GM12878 (cell line): ENCODE measurements around the gene GFAP.
A peak's percentile ranks its signal among the peaks of the same experiment; 100 is the strongest.

ENCODE experiments used
- EZH2 ChIP-seq: IDR thresholded peaks from 2 replicates; pipeline ENCODE4 v1.6.1; 2012; ENCODE audit warnings: low read depth, mild to moderate bottlenecking, control low read depth, inconsistent platforms, low read length, borderline replicate concordance; ENCODE audit not compliant: control insufficient read depth
- NR2C2 ChIP-seq: IDR thresholded peaks from 2 replicates; pipeline ENCODE4 v1.6.1; 2011; ENCODE audit warnings: borderline replicate concordance, low read depth; ENCODE audit not compliant: control insufficient read depth, insufficient read length
- POLR2A ChIP-seq: IDR thresholded peaks from 2 replicates; pipeline ENCODE4 v1.6.1; 2011; ENCODE audit warnings: low read depth, mild to moderate bottlenecking, low read length
- RAD51 ChIP-seq: fragments of 450-650 bp; IDR thresholded peaks from 2 replicates; pipeline ENCODE4 v1.6.1; 2016; ENCODE audit warnings: moderate library complexity, mild to moderate bottlenecking, inconsistent platforms
- SMC3 ChIP-seq: IDR thresholded peaks from 2 replicates; pipeline ENCODE4 v1.6.1; 2011; ENCODE audit warnings: low read length, improper control_type of control experiment, borderline replicate concordance
- TAF1 ChIP-seq: IDR thresholded peaks from 2 replicates; pipeline ENCODE4 v1.6.1; 2011; ENCODE audit warnings: mild to moderate bottlenecking, low read depth, low read length, borderline replicate concordance
- ZNF217 ChIP-seq: fragments of 450-650 bp; IDR thresholded peaks from 2 replicates; pipeline ENCODE4 v1.6.1; 2017; ENCODE audit warnings: antibody characterized with exemption, mild to moderate bottlenecking
- TF ChIP-seq, protein P1 (sequence below): IDR thresholded peaks from 2 replicates; pipeline ENCODE4 v1.6.1; 2012; ENCODE audit warnings: low read depth, low read length, improper control_type of control experiment
- TF ChIP-seq, protein P2 (sequence below): fragments of 450-650 bp; IDR thresholded peaks from 2 replicates; pipeline ENCODE4 v1.6.1; 2016; ENCODE audit warnings: mild to moderate bottlenecking
- TF ChIP-seq, protein P3 (sequence below), 3 experiments: IDR thresholded peaks in 2 of 3; conservative IDR thresholded peaks in 1 of 3; 2 replicates each; pipeline ENCODE4 v1.5.1; 2011; ENCODE audit warnings: low read depth in 3 of 3, low read length in 3 of 3, mild to moderate bottlenecking in 3 of 3, control low read depth in 2 of 3, moderate library complexity in 2 of 3, inconsistent platforms in 1 of 3, mixed read lengths in 1 of 3; ENCODE audit not compliant: control insufficient read depth in 2 of 3, insufficient read depth in 1 of 3; ENCODE audit errors: extremely low read depth in 1 of 3
- TF ChIP-seq, protein P4 (sequence below): IDR thresholded peaks from 2 replicates; pipeline ENCODE4 v1.6.1; 2012; ENCODE audit warnings: mild to moderate bottlenecking, low read depth, low read length

DNA sequence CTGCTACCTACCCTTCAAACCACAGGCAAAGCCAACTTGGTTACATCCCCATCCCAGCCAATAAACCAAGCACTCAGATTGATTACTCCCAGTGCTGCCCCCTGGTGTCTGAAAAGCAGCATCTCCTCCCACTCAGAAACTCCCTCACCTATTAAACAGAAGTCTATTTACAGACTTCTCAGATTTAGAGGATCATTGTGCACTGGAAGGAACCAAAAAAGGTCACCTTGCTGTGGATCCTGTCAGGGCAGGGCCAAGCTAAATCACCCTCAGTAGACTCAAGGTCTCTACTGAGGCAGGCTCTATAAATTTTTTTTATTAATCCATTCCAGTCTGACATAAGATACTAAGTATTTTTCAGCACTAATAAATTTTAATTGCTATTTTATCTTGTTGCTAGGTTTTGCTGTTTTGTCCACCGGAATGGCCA is 50.1 kb downstream of the GFAP start:
- TF ChIP-seq, protein P1, sequence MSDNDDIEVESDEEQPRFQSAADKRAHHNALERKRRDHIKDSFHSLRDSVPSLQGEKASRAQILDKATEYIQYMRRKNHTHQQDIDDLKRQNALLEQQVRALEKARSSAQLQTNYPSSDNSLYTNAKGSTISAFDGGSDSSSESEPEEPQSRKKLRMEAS, result no peak
- peak; percentile 92 for TF ChIP-seq SMC3
- TF ChIP-seq NR2C2, result no peak
- TF ChIP-seq, protein P2, sequence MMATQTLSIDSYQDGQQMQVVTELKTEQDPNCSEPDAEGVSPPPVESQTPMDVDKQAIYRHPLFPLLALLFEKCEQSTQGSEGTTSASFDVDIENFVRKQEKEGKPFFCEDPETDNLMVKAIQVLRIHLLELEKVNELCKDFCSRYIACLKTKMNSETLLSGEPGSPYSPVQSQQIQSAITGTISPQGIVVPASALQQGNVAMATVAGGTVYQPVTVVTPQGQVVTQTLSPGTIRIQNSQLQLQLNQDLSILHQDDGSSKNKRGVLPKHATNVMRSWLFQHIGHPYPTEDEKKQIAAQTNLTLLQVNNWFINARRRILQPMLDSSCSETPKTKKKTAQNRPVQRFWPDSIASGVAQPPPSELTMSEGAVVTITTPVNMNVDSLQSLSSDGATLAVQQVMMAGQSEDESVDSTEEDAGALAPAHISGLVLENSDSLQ, result no peak
- TF ChIP-seq, protein P3, sequence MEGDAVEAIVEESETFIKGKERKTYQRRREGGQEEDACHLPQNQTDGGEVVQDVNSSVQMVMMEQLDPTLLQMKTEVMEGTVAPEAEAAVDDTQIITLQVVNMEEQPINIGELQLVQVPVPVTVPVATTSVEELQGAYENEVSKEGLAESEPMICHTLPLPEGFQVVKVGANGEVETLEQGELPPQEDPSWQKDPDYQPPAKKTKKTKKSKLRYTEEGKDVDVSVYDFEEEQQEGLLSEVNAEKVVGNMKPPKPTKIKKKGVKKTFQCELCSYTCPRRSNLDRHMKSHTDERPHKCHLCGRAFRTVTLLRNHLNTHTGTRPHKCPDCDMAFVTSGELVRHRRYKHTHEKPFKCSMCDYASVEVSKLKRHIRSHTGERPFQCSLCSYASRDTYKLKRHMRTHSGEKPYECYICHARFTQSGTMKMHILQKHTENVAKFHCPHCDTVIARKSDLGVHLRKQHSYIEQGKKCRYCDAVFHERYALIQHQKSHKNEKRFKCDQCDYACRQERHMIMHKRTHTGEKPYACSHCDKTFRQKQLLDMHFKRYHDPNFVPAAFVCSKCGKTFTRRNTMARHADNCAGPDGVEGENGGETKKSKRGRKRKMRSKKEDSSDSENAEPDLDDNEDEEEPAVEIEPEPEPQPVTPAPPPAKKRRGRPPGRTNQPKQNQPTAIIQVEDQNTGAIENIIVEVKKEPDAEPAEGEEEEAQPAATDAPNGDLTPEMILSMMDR (IDR thresholded peaks at IDR 0.05 in 2 of 3, conservative IDR thresholded peaks at IDR 0.05 in 1 of 3; ENCODE audit: control insufficient read depth in 2 of 3, extremely low read depth in 1 of 3, insufficient read depth in 1 of 3, low read depth in 3 of 3, low read length in 3 of 3), result peak; percentile 72 to 88 (median 78)
- TF ChIP-seq EZH2, result no peak
- TF ChIP-seq RAD51, result no peak
- TF ChIP-seq, protein P4, sequence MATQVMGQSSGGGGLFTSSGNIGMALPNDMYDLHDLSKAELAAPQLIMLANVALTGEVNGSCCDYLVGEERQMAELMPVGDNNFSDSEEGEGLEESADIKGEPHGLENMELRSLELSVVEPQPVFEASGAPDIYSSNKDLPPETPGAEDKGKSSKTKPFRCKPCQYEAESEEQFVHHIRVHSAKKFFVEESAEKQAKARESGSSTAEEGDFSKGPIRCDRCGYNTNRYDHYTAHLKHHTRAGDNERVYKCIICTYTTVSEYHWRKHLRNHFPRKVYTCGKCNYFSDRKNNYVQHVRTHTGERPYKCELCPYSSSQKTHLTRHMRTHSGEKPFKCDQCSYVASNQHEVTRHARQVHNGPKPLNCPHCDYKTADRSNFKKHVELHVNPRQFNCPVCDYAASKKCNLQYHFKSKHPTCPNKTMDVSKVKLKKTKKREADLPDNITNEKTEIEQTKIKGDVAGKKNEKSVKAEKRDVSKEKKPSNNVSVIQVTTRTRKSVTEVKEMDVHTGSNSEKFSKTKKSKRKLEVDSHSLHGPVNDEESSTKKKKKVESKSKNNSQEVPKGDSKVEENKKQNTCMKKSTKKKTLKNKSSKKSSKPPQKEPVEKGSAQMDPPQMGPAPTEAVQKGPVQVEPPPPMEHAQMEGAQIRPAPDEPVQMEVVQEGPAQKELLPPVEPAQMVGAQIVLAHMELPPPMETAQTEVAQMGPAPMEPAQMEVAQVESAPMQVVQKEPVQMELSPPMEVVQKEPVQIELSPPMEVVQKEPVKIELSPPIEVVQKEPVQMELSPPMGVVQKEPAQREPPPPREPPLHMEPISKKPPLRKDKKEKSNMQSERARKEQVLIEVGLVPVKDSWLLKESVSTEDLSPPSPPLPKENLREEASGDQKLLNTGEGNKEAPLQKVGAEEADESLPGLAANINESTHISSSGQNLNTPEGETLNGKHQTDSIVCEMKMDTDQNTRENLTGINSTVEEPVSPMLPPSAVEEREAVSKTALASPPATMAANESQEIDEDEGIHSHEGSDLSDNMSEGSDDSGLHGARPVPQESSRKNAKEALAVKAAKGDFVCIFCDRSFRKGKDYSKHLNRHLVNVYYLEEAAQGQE, result no peak
- no peak for TF ChIP-seq ZNF217
- no peak for TF ChIP-seq TAF1
- TF ChIP-seq POLR2A, result no peak
